HepG2 (cell line): ENCODE results near the gene RUBCNL.

ENCODE experiments used
- CTCF ChIP-seq: sonication (generic); formaldehyde crosslinking; IDR thresholded peaks from 2 replicates; pipeline ENCODE4 v1.5.0; 2020; ENCODE audit warnings: mild to moderate bottlenecking, missing genetic modification reagents, moderate library complexity
- E2F5 ChIP-seq: sonication (generic); formaldehyde crosslinking; conservative IDR thresholded peaks from 2 replicates; pipeline ENCODE4 v1.4.0; 2020; ENCODE audit warnings: missing genetic modification reagents
- MAX ChIP-seq: IDR thresholded peaks from 2 replicates; pipeline ENCODE4 v1.6.1; 2012; ENCODE audit warnings: inconsistent platforms

GRCh38 chr13:46360604-46361003 is 26.4 kb downstream of the RUBCNL start:
- TF ChIP-seq MAX (no peak), E2F5 (no peak), CTCF (CRISPR knock-in tag) (no peak)
